Right atrium auricular region (tissue), 2 donors: ENCODE data around the gene PPP1R27. TPM values are rescaled to one million over a fixed set of nuclear protein-coding genes. Genes with fewer than 3 reads are reported as not detected.

ENCODE experiments used
- DNase-seq: peaks from one replicate; pipeline ENCODE4 v3.0.0-alpha.2; 2019; ENCODE audit warnings: low spot score
- H3K27ac ChIP-seq, 2 donors: fragments of 200-600 bp; sonication (generic); 1 replicate in 1 of 2; 2 replicates in 1 of 2; pipeline ENCODE4 v1.5.1; 2016 to 2019
- H3K27me3 ChIP-seq, 2 donors: fragments of 200-600 bp; sonication (generic); one replicate each; pipeline versions ENCODE4 v1.5.1 to v1.6.0; 2017 to 2019
- H3K36me3 ChIP-seq: fragments of 200-600 bp; sonication (generic); one replicate; pipeline ENCODE4 v1.5.1; 2016
- H3K4me1 ChIP-seq, 2 donors: fragments of 200-600 bp; sonication (generic); one replicate each; pipeline versions ENCODE4 v1.5.1 to v1.6.0; 2017 to 2019
- H3K4me3 ChIP-seq, 2 donors: fragments of 200-600 bp; sonication (generic); 1 replicate in 1 of 2; 2 replicates in 1 of 2; pipeline ENCODE4 v1.5.1; 2017 to 2019; ENCODE audit warnings: mild to moderate bottlenecking in 1 of 2, moderate library complexity in 1 of 2
- H3K9me3 ChIP-seq, 2 donors: fragments of 200-600 bp; sonication (generic); one replicate each; pipeline ENCODE4 v1.5.1; 2019
- total RNA-seq, 2 donors: library from RNA; depleted of rRNA; stranded (reverse); fragments of >200 nt; gene quantifications; one replicate each; pipeline ENCODE4 v1.1.0, GENCODE V29; 2016
- TF ChIP-seq, protein P1 (sequence below), 2 donors: fragments of 200-600 bp; sonication (generic); IDR thresholded peaks; one replicate each; pipeline ENCODE4 v1.5.1; 2019; ENCODE audit warnings: antibody characterized with exemption in 2 of 2

The PPP1R27 gene
- total RNA-seq, 2 donors from 2014 or later = not detected

DNA sequence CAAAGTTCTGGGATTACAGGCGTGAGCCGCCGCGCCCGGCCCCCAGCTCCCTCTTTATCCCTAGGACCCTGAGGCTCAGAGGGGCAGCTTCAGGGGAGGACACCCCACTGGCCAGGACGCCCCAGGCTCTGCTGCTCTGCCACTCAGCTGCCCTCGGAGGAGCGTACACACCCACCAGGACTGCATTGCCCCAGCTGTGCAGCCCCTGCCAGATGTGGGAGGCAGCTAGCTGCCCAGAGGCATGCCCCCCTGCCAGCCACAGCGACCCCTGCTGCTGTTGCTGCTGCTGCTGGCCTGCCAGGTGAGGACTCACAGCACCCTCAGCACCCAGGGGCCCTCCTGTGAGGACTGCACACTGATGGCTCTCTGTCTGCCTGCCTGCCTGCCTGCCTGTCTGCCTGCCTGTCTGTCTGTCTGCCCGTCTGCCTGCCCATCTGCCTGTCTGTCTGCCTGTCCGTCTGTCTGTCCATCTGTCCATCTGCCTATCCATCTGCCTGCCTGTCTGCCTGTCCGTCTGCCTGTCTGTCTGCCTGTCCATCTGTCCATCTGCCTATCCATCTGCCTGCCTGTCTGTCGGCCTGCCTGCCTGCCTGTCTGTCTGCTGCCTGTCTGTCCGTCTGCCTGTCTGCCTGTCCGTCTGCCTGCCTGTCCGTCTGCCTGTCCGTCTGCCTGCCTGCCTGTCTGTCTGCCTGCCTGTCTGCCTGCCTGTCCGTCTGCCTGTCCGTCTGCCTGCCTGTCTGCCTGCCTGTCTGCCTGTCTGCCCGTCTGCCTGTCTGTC lies 25.9 kb downstream of the PPP1R27 start:
- H3K27me3 ChIP-seq = peaks cover 3 to 20% of the 10 kb centered on the region in 2 donors
- TF ChIP-seq, protein P1, sequence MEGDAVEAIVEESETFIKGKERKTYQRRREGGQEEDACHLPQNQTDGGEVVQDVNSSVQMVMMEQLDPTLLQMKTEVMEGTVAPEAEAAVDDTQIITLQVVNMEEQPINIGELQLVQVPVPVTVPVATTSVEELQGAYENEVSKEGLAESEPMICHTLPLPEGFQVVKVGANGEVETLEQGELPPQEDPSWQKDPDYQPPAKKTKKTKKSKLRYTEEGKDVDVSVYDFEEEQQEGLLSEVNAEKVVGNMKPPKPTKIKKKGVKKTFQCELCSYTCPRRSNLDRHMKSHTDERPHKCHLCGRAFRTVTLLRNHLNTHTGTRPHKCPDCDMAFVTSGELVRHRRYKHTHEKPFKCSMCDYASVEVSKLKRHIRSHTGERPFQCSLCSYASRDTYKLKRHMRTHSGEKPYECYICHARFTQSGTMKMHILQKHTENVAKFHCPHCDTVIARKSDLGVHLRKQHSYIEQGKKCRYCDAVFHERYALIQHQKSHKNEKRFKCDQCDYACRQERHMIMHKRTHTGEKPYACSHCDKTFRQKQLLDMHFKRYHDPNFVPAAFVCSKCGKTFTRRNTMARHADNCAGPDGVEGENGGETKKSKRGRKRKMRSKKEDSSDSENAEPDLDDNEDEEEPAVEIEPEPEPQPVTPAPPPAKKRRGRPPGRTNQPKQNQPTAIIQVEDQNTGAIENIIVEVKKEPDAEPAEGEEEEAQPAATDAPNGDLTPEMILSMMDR (IDR thresholded peaks at IDR 0.05) = no peak
- no peaks in the 10 kb centered on the region for H3K9me3 ChIP-seq
- no peaks in the 10 kb centered on the region for H3K36me3 ChIP-seq
- no peak for DNase-seq
- peaks cover 0 to 12% of the 10 kb centered on the region in 2 donors for H3K4me1 ChIP-seq
- no peak overlapping the region for H3K27ac ChIP-seq
- no peak overlapping the region for H3K4me3 ChIP-seq

DNA sequence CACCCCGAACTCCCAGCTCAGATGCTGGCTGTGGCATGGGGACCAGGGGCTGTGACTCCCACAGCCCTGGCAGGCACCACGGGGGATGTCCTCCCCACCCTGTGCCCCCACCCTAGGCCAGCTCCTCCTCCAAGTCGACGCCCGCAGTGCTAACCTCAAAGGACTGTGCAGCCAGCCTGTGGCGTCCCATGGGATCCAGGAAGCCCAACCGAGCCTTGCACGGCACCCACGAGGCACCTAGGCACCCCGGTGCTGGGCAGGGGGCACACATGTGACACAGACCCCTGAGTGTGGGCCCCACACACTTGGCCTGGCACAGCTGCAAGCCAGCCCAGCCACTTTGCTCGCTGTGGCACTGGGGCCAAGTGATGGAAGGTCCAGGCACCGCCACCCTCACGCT lies 27.0 kb downstream of the PPP1R27 start:
- H3K36me3 ChIP-seq = no peaks in the 10 kb centered on the region
- TF ChIP-seq, protein P1 (IDR thresholded peaks at IDR 0.05) = no peak
- no peaks in the 10 kb centered on the region for H3K9me3 ChIP-seq
- H3K27ac ChIP-seq = no peak overlapping the region
- peaks cover 9 to 28% of the 10 kb centered on the region in 2 donors for H3K27me3 ChIP-seq
- H3K4me3 ChIP-seq = no peak overlapping the region
- H3K4me1 ChIP-seq = peaks cover 0 to 19% of the 10 kb centered on the region in 2 donors
- DNase-seq = no peak

DNA sequence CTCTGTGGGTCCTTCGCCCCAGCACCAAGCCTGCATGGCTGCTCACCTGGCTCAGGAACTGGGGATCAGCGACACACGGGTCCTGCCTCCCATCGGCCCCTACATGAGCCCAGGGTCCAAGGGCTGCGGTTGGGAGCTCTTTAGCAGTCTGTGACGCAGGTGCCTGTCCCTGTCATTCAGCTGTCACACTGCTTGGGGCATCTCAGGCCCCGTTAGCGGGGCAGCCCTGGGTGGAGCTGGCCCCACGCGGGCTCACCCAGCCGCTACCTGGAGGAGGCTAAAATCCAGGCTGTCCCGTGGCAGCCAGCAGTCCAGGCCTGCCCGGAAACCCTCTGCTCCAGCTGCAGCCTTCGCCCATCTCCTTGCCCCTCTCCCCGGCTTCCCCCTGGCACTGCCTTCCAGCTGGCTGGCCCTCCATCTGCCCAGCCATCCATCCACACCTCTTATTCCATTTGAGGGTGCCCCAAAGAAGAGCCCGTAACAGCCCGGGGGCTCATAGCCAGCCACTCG lies 27.6 kb downstream of the PPP1R27 start:
- Histone ChIP-seq H3K4me1 (peaks cover 0 to 19% of the 10 kb centered on the region in 2 donors), H3K27me3 (peaks cover 9 to 28% of the 10 kb centered on the region in 2 donors), H3K9me3 (no peaks in the 10 kb centered on the region), H3K27ac (no peak overlapping the region), H3K36me3 (no peaks in the 10 kb centered on the region), H3K4me3 (no peak overlapping the region)
- TF ChIP-seq, protein P1 (IDR thresholded peaks at IDR 0.05) = no peak
- no peak for DNase-seq

DNA sequence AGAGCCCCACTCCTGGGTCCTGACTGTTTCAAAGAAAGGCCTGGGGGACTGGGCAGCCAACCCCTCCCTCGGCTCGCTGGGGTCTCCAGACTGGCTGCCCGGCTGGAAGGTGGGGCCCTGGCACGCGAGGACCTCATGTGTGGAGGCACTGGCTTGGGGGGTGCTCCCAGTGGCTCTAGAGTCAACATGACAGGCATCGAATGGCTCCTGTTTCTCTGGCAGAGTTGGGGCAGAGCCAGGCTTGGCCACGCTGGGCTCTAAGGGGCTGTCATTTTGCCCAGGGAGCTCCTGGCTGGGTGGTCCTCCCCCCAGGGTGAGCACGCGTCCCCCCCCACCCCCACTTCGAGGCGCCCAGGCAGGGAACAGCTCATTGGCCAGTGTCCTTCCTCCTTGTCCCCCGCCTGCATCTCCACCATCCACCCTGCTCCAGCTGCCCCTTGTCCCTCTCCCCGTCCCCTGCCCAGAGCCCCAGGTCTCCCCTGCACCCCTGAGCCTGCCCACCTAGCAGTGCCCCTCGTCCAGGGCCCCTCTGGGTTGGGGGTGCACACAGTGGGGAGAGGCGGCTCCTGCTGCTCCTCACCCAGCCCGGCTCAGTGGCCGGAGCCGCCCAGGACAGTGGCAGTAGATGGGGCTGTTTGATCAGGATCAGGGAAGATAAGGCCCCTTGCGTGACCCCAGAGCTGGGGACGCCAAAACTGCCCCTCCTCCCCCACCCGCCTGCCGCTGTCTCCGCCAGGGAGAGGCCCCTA lies 28.2 kb downstream of the PPP1R27 start:
- Histone ChIP-seq H3K27ac (no peak overlapping the region), H3K27me3 (peaks cover 9 to 28% of the 10 kb centered on the region in 2 donors), H3K4me3 (no peak overlapping the region), H3K36me3 (no peaks in the 10 kb centered on the region), H3K9me3 (no peaks in the 10 kb centered on the region), H3K4me1 (peaks cover 0 to 19% of the 10 kb centered on the region in 2 donors)
- no peak for DNase-seq
- TF ChIP-seq, protein P1 (IDR thresholded peaks at IDR 0.05) = no peak

DNA sequence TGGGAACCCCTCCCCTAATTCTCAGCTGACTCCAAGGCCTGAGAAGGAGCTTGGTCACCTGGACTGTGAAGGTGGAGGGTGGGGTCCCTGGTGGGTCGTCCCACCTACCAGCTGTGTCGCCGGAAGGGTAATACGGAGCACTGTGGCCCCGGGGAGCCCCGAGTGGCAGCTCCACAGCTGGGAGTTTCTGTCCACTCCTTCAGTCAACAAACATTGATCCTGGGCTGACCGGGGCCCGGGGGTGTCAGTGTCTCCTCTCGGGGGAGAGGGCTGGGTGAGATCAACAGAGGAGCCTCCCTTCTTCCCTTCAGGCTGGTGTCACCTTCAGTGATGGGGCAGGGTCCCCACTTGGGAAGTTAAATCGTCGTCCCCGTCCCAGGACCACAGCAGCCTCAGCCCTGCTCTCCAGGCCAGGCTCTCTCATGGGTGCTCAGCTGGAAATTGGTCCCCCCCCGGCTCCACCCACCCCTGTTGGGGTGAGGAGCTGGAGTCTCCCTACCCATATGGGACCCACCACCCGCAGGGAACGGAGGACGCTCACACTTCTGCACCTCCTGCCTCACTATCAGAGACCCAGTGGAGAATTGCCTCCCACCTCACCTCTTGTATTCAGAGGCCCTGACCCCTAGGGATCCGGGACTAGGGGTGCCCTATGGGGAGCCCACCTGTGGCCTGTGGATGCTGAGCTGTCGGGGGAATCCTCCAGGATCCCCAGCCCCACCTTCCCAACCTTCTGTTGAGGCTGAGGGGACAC lies 29.0 kb downstream of the PPP1R27 start:
- H3K36me3 ChIP-seq = no peaks in the 10 kb centered on the region
- TF ChIP-seq, protein P1 (IDR thresholded peaks at IDR 0.05) = no peak
- peaks cover 9 to 28% of the 10 kb centered on the region in 2 donors for H3K27me3 ChIP-seq
- no peak for DNase-seq
- H3K4me3 ChIP-seq = no peak overlapping the region
- peaks cover 0 to 19% of the 10 kb centered on the region in 2 donors for H3K4me1 ChIP-seq
- H3K27ac ChIP-seq = no peak overlapping the region
- no peaks in the 10 kb centered on the region for H3K9me3 ChIP-seq
